NCI-H1092 treated with DMSO at 0.1 percent for 48 hours (cell line): ENCODE results near the gene DUSP2.
A peak's percentile ranks its signal among the peaks of the same experiment; 100 is the strongest.

Source experiments
- DNase-seq: peaks from one replicate; lab custom pipeline; 2025; lab: John Stamatoyannopoulos, UW

The DUSP2 gene

GRCh38 chr2:96131152-96131812 lies 14.0 kb downstream of the DUSP2 start:
- DNase-seq: no peak

- no peak for DNase-seq
These were observed 14.8 kb downstream of the DUSP2 start for GRCh38 chr2:96130483-96130882.

- no peak for DNase-seq
These were observed 15.6 kb downstream of the DUSP2 start for GRCh38 chr2:96129528-96130120.

GRCh38 chr2:96128456-96128855 lies 16.8 kb downstream of the DUSP2 start:
- DNase-seq: no peak

GRCh38 chr2:96124406-96125265 lies 20.6 kb downstream of the DUSP2 start:
- DNase-seq: no peak

GRCh38 chr2:96123936-96124335 lies 21.3 kb downstream of the DUSP2 start:
- no peak for DNase-seq

GRCh38 chr2:96123290-96123689 lies 21.9 kb downstream of the DUSP2 start:
- DNase-seq: no peak

- DNase-seq: no peak
These were observed 22.8 kb downstream of the DUSP2 start for GRCh38 chr2:96122391-96122790.

- DNase-seq: no peak
These were observed 23.8 kb downstream of the DUSP2 start for GRCh38 chr2:96121414-96121813.

- no peak for DNase-seq
These were observed 24.2 kb downstream of the DUSP2 start for GRCh38 chr2:96120991-96121390.

- DNase-seq: no peak
These were observed 25.0 kb downstream of the DUSP2 start for GRCh38 chr2:96120091-96120720.

- no peak for DNase-seq
These were observed 25.9 kb downstream of the DUSP2 start for GRCh38 chr2:96119389-96119751.

GRCh38 chr2:96118698-96119388 lies 26.4 kb downstream of the DUSP2 start:
- no peak for DNase-seq

GRCh38 chr2:96117701-96118588 lies 27.3 kb downstream of the DUSP2 start:
- DNase-seq: no peak

- DNase-seq: peak; percentile 5
These were observed 28.2 kb downstream of the DUSP2 start for GRCh38 chr2:96116879-96117533.

- no peak for DNase-seq
These were observed 28.8 kb downstream of the DUSP2 start, which contains the start of gene ADRA2B for GRCh38 chr2:96116424-96116878. ADRA2B (minus strand) TSS chr2:96116571; CDS start chr2:96116149, 422 bp downstream.

GRCh38 chr2:96115631-96116423 lies 29.4 kb downstream of the DUSP2 start:
- no peak for DNase-seq

- no peak for DNase-seq
These were observed 30.2 kb downstream of the DUSP2 start for GRCh38 chr2:96114903-96115581.

- no peak for DNase-seq
These were observed 30.7 kb downstream of the DUSP2 start for GRCh38 chr2:96114546-96114902.
